ENCODE measurements around the gene TRAF7. TPM values are rescaled to one million over a fixed set of nuclear protein-coding genes. Genes with fewer than 3 reads are reported as not detected.
"Not testable (repeated sequence)": the region's sequence is repeated elsewhere in the genome, so short reads cannot be mapped to it uniquely, and the experiment has no call there.

The TRAF7 gene
- 39.6 TPM for total RNA-seq

DNA sequence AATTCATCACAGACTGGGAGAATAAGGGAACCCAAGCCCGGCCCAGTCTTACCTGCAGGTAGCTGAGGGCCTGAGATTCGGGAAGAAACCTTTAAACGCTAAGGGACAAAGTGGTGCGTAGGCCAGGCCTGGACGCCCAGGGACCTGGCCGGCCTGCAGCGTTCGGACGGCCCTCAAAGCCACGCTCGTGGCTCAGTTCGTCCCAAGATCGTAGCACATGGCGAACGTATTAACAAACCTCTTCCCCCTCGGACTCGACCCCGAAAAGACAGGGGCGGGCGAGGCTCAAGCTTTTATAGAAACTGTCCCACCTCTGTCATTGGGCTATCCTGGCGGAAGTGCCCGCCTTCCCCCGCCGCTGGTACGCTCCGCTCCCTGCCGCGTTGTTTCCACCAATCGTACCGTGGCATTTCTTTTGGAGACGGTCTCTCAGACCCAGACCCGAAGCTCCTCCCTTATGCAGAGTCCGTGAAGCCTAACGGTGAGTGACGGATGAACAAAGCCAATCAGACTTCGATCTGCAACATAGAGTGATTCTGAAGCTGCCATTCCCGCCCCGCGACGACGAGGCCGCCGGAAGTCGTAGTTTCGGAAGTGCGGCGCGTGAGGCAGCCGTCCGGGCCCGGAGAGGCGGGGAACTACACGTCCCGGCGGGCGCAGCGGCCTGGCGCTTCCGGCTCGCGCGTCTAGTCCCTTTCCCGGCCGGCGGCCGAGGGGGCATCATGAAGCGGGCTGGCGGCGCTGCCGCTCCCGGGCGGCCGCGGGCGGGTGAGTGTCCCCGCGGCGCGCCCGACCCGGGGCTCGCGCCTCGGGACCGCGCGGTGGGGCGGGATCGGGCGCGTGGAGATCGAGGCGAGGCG lies at the start of gene TRAF7:
Gene TRAF7, plus strand, starts transcription at position 692 of the 860 bp plus-strand sequence. CDS start 8,139 bp downstream, outside the sequence.
- intact Hi-C loops (cut with DNase I), result loop anchor here (1.0 to 10.0 kb wide), 6 partner anchors 34 to 373 kb away; partner anchors contain the start of genes ECI1, MLST8, NDUFB10 and NUBP2
- Histone ChIP-seq H3K27ac (peak within 1 kb of the TSS; percentile 74 to 81), H3K4me3 (peak within 1 kb of the TSS; percentile 80 to 89), H3K27me3 (no peaks in the 10 kb centered on the region), H3K9me3 (no peaks in the 10 kb centered on the region), H3K36me3 (peaks cover 0 to 6% of the 10 kb centered on the region in 2 donors), H3K4me1 (peaks cover 25 to 61% of the 10 kb centered on the region in 2 donors)
- DNase-seq (ENCODE audit: low spot score in 2 of 2), result peak; percentile 99 to 100
- TF ChIP-seq, protein P1, sequence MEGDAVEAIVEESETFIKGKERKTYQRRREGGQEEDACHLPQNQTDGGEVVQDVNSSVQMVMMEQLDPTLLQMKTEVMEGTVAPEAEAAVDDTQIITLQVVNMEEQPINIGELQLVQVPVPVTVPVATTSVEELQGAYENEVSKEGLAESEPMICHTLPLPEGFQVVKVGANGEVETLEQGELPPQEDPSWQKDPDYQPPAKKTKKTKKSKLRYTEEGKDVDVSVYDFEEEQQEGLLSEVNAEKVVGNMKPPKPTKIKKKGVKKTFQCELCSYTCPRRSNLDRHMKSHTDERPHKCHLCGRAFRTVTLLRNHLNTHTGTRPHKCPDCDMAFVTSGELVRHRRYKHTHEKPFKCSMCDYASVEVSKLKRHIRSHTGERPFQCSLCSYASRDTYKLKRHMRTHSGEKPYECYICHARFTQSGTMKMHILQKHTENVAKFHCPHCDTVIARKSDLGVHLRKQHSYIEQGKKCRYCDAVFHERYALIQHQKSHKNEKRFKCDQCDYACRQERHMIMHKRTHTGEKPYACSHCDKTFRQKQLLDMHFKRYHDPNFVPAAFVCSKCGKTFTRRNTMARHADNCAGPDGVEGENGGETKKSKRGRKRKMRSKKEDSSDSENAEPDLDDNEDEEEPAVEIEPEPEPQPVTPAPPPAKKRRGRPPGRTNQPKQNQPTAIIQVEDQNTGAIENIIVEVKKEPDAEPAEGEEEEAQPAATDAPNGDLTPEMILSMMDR (IDR thresholded peaks at IDR 0.05), result peak in 1 of 3 experiments; percentile 10

DNA sequence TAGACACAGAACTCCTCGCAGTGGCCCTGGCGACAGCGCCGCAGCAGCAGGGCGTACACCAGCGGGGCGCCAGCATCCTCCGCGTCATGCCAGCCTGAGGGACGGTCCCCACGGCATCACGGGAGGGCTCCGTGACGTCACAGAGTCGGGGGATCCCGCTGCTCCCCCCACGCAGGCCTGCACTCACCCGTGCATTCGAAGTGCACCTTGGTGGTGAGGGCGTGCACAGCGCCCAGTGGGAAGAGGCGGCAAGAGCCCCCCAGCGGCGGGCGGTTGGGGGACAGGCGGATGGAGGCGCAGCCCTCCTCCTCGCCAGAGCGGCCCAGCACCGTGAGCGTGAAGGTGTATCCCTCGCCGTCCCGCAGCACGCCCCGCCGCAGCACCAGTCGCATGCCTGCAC lies 49.4 kb upstream of the TRAF7 start:
- H3K27me3 ChIP-seq; H3K27ac ChIP-seq; DNase-seq (ENCODE audit: low spot score in 2 of 2); H3K4me1 ChIP-seq; intact Hi-C loops (cut with DNase I); H3K9me3 ChIP-seq; H3K4me3 ChIP-seq: not testable (repeated sequence)
- H3K36me3 ChIP-seq, result peaks cover 81 to 87% of the 10 kb centered on the region in 2 donors

DNA sequence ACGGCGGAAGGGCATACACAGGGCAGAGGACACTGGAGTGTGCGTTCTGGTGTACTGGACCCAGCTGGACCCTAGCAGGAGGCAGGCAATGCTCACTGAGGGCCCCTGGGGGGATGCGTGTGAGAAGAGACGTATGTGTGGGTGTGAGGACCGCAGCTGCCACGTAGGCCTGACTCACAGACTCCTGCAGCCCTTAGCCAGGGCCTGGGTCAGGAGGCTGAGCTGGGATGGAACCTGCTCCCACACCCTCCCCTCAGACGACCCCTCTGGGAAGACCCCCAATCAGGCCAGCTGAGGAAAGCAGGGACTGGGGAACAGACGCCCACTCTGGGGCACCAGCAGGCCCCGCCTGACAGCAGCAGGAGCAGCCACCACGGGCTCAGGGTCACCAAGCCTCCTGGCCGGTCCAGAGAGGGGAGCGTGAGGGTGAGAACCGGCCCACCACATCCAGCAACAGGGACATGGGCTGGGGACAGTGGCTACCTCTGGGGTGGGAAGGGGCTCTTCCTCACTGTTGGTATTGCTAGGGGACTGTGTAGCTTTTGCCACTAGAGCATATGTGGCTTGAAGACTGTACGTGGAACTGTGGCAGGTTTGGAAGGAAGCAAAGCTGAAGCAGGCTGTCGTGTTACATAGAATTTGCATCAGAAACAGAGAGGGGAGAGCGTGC lies 48.3 kb upstream of the TRAF7 start:
- H3K36me3 ChIP-seq, result peaks cover 86 to 88% of the 10 kb centered on the region in 2 donors
- H3K9me3 ChIP-seq; H3K4me3 ChIP-seq; DNase-seq (ENCODE audit: low spot score in 2 of 2); intact Hi-C loops (cut with DNase I); H3K4me1 ChIP-seq; H3K27ac ChIP-seq; H3K27me3 ChIP-seq: not testable (repeated sequence)

DNA sequence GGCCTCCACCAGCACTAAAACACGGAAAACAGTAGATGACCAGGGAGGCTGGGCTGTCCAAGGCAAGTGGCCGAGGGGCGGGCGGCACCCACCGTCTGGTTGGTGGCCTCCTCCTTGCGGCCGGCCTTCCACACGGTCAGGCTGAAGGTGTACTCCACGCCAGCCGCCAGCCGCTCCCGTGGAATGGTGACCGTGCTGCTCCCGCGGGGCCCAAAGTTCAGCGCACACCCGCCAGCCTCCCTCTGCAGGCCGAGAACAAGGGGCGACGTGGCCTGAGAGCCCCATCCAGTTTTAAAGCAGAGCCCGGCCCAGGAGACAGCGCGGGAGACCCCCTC lies 47.8 kb upstream of the TRAF7 start:
- H3K36me3 ChIP-seq, result peaks cover 86 to 88% of the 10 kb centered on the region in 2 donors
- H3K27ac ChIP-seq; H3K27me3 ChIP-seq; H3K4me1 ChIP-seq; DNase-seq (ENCODE audit: low spot score in 2 of 2); intact Hi-C loops (cut with DNase I); H3K9me3 ChIP-seq; H3K4me3 ChIP-seq: not testable (repeated sequence)

DNA sequence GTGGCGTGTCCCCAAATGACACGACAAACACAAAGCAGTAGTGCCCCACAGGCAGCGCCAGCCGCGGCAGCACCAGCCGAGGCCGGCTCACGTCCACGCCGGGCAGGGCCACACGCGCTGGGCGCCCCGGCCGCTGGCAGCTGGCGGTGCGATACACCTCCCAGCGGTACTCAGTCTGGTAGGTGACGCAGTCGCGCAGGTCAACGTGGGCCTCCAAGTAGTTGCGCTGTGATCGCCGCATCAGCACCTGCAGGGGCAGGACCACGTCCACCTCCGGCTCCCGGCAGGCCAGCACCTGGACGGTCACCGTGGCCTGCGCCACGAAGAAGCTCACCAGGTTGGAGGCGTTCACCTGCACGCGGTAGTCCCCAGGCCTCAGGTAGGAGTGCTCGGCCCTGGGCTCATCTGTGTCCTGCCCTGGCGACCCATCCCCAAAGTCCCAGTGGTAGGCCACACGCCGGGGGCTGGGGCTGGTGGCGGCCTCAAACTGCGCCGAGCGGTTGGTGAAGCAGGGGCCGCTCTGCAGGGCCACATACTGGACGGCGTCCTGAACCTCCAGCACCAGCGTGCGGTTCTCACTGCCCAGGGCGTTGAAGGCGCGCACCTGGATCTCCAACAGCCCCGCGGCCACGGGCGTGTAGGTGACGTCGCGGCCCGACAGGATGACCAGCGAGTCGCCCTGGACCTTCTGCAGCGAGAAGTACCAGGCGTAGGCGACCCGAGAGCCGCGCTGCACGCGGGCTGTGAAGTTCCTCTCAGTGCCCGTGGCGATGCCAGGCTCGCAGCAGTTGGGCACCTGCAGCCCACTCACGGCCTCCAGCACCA lies 46.9 kb upstream of the TRAF7 start:
- DNase-seq (ENCODE audit: low spot score in 2 of 2); H3K9me3 ChIP-seq; H3K4me1 ChIP-seq; H3K27ac ChIP-seq; intact Hi-C loops (cut with DNase I); H3K4me3 ChIP-seq; H3K27me3 ChIP-seq: not testable (repeated sequence)
- H3K36me3 ChIP-seq, result peaks cover 83 to 85% of the 10 kb centered on the region in 2 donors

DNA sequence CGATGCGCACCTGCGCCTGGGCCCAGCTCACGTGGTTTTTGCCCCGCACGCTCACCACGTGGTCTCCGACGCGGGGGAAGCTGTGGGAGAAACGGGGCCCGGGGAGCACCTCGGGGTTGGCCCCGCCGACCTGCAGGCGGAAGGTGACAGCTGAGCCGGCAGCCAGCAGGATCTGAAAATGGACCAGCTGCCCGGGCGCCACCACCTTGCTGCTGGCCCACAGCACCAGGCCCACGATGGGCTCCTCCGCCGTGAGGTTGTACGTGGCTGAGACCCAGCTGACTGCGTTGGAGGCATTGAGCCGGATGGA lies 46.4 kb upstream of the TRAF7 start:
- H3K27me3 ChIP-seq; H3K4me3 ChIP-seq; DNase-seq (ENCODE audit: low spot score in 2 of 2); H3K27ac ChIP-seq; H3K4me1 ChIP-seq; H3K9me3 ChIP-seq; intact Hi-C loops (cut with DNase I): not testable (repeated sequence)
- H3K36me3 ChIP-seq, result peaks cover 88 to 89% of the 10 kb centered on the region in 2 donors

DNA sequence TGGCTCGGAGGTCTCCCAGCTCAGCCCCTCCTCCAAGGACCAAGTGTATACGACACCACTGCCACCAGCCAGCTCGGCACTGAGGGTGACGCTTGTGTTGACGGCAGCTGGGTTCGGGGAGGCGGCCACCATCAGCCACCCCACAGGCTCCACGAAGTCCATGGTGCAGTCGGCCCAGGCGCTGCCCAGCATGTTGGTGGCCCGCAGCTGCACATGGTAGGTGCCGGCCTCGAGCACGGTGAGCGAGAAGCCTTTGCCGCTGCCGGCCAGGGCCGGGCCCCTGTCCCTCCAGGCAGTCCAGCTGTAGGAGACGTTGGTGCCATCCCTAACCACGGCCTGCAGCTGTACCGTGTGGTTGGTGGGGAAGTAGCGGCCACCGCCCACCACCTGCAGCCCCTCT lies 45.7 kb upstream of the TRAF7 start:
- H3K9me3 ChIP-seq; DNase-seq (ENCODE audit: low spot score in 2 of 2); intact Hi-C loops (cut with DNase I); H3K4me1 ChIP-seq; H3K27ac ChIP-seq; H3K4me3 ChIP-seq; H3K27me3 ChIP-seq: not testable (repeated sequence)
- H3K36me3 ChIP-seq, result peaks cover 93 to 94% of the 10 kb centered on the region in 2 donors

DNA sequence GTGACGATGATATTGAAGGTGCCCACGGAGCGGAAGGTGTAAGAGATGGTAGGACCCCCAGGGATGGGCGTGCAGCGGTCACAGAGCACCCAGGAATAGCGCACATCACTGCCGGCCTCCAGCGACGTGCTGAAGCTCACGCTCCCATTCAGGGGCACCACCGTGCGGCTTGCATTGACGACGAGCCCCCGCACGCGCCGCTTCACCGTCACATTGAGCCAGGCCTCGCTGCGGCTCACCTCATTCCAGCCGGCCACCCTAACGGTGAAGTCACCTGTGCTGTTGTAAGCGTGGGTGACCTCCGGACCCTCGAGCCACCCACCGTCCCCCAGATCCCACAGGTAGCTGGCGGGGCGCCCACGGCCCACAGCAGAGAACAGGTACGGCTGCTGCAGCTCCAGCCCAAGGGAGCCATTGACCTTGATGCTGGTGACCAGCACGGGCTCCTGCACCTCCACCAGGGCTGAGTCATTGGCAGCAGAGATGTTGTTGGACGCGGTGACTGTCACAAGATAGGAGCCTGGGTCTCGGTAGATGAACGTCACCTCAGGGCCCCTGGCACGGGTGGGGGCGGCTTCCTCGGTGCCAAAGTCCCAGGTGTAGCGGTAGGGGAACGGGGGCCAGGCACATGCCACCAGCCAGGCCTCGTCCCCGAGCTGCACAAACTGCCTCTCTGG lies 45.1 kb upstream of the TRAF7 start:
- H3K4me3 ChIP-seq; H3K4me1 ChIP-seq; H3K27me3 ChIP-seq; DNase-seq (ENCODE audit: low spot score in 2 of 2); H3K9me3 ChIP-seq; intact Hi-C loops (cut with DNase I); H3K27ac ChIP-seq: not testable (repeated sequence)
- peaks cover 91 to 93% of the 10 kb centered on the region in 2 donors for H3K36me3 ChIP-seq

DNA sequence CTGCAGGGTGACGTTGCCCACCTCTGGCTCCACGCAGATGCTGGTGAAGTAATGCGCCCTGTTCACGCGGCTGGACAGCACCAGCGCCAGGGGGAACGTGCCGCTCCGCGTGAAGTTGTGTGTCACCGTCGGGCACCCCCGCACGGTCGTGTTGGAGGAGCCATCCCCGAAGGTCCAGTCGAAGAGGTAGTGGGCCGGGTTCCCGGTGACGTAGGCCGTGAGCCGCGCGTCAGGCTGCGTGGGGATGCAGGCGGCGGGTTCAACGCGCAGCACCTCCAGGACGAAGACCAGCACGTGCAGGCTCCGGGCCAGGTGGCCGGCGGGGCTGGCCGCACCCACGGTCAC lies 44.6 kb upstream of the TRAF7 start:
- H3K4me3 ChIP-seq; DNase-seq (ENCODE audit: low spot score in 2 of 2); H3K27me3 ChIP-seq; H3K27ac ChIP-seq; intact Hi-C loops (cut with DNase I); H3K9me3 ChIP-seq; H3K4me1 ChIP-seq: not testable (repeated sequence)
- H3K36me3 ChIP-seq, result peaks cover 91 to 92% of the 10 kb centered on the region in 2 donors

DNA sequence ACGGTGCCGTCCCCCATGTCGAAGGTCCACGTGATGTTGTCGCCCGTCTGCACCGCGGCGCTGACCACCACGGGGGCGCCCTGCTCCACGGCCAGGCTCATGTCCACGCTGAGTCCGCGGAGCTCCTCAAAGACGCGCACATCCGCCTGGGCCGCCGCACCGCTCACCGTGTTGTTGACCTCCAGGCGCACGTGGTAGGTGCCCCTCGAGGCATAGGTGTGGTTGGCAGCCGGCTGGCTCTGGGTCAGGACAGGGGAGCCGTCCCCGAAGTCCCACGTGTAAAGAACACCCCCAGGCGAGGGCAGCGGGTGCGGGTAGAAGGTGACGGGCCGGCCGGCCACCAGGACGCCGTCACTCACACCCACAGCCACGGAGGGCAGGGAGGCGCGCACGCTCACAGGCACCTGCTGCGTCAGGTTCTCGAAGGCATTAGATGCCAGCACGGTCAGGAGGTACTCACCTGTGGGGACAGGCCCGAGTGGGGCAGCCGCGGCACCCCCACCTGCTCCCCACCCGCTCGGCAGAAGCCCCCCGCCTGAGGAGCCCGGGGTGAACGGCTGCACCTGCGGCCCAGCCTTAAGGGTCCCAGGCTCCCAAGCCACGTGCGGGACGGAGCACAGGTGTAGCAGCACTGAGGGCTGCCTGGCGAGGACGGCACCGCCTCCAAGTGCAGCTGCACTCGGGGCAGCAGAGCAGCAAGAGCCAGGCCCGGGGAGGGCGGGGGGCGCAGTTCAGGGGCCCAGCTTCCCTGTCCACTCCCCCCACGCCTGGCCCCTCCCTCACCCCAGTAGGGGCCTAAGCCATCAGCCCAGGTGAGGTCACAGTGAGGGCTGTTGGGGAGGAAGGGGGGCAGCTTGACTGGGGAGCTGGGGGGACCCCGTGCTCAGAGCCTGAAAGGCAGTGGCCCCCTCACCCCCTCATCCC lies 43.9 kb upstream of the TRAF7 start:
- H3K27me3 ChIP-seq; DNase-seq (ENCODE audit: low spot score in 2 of 2); H3K4me1 ChIP-seq; H3K4me3 ChIP-seq; intact Hi-C loops (cut with DNase I); H3K9me3 ChIP-seq; H3K27ac ChIP-seq: not testable (repeated sequence)
- peaks cover 90 to 92% of the 10 kb centered on the region in 2 donors for H3K36me3 ChIP-seq

DNA sequence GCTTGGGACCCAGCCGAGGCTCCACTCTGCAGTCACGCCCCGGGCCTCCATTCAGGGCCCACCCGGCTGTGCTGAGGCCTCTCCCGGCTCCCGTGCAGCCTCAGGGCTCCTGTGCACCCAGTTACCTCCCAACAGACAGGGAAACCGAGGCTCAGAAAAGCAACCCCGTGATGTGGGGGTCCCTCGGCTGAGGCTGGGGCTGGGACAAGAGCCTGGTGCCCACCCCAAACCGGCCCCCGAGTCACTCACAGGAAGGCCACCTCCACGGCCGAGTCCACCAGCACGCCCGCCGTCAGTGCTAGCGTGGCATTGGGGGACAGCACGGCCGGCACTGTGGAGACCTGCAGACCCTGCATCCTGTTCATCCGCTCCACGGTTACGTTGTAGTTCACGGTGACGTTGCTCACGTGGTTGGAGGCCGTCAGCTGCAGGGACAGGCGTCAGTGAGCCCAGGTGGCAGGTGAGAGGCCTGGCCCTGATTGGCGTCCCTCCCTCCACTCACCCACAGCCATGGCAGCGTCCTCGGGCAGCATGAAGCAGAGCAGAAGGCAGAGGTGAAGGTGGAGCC lies 43.0 kb upstream of the TRAF7 start:
- H3K4me3 ChIP-seq; H3K9me3 ChIP-seq; H3K27ac ChIP-seq; H3K27me3 ChIP-seq; DNase-seq (ENCODE audit: low spot score in 2 of 2); H3K4me1 ChIP-seq; intact Hi-C loops (cut with DNase I): not testable (repeated sequence)
- peaks cover 86 to 90% of the 10 kb centered on the region in 2 donors for H3K36me3 ChIP-seq

All from ascending aorta (tissue), 2 donors.